ENCODE measurements around the gene FEM1C.
A peak's percentile ranks its signal among the peaks of the same experiment; 100 is the strongest.

FEM1C gene

GRCh38 chr5:115531380-115531779 lies 13.2 kb downstream of the FEM1C start:
- no peaks in the 10 kb centered on the region for H3K27me3 Mint-ChIP-seq
- H3K36me3 Mint-ChIP-seq (ENCODE audit: insufficient read depth) = peaks cover 21% of the 10 kb centered on the region
- ATAC-seq (replicated peaks; ENCODE audit: extremely low read depth, poor library complexity, severe bottlenecking) (no peak), DNase-seq (ENCODE audit: low spot score in 2 of 2) (no peak)
- H3K4me3 Mint-ChIP-seq = peak overlapping the region; percentile 1
- H3K4me1 Mint-ChIP-seq = peaks cover 49% of the 10 kb centered on the region
- H3K9me3 Mint-ChIP-seq = no peaks in the 10 kb centered on the region
- no peak overlapping the region for H3K27ac Mint-ChIP-seq (ENCODE audit: low read depth)

GRCh38 chr5:115530426-115530825 lies 14.1 kb downstream of the FEM1C start:
- H3K27me3 Mint-ChIP-seq = no peaks in the 10 kb centered on the region
- H3K27ac Mint-ChIP-seq (ENCODE audit: low read depth) = no peak overlapping the region

GRCh38 chr5:115526604-115527003 lies 18.0 kb downstream of the FEM1C start:
- Mint-ChIP-seq H3K27me3 (no peaks in the 10 kb centered on the region), H3K27ac (ENCODE audit: low read depth) (no peak overlapping the region), H3K4me3 (no peak overlapping the region), H3K36me3 (ENCODE audit: insufficient read depth) (peaks cover 35% of the 10 kb centered on the region), H3K4me1 (peaks cover 39% of the 10 kb centered on the region), H3K9me3 (no peaks in the 10 kb centered on the region)
- ATAC-seq (replicated peaks; ENCODE audit: extremely low read depth, poor library complexity, severe bottlenecking) (no peak), DNase-seq (ENCODE audit: low spot score in 2 of 2) (no peak)

More at GRCh38 chr5:115530426-115530825, 14.1 kb downstream of the FEM1C start:
- ATAC-seq (replicated peaks; ENCODE audit: extremely low read depth, poor library complexity, severe bottlenecking) (no peak), DNase-seq (ENCODE audit: low spot score in 2 of 2) (no peak)
- Mint-ChIP-seq H3K9me3 (no peaks in the 10 kb centered on the region), H3K36me3 (ENCODE audit: insufficient read depth) (peaks cover 21% of the 10 kb centered on the region), H3K4me1 (peaks cover 42% of the 10 kb centered on the region), H3K4me3 (no peak overlapping the region)

- no peak for DNase-seq (ENCODE audit: low spot score in 2 of 2)
- peaks cover 33% of the 10 kb centered on the region for H3K4me1 Mint-ChIP-seq
- H3K27me3 Mint-ChIP-seq = no peaks in the 10 kb centered on the region
- H3K4me3 Mint-ChIP-seq = no peak overlapping the region
- no peaks in the 10 kb centered on the region for H3K9me3 Mint-ChIP-seq
- no peak overlapping the region for H3K27ac Mint-ChIP-seq (ENCODE audit: low read depth)
- peaks cover 39% of the 10 kb centered on the region for H3K36me3 Mint-ChIP-seq (ENCODE audit: insufficient read depth)
- no peak for ATAC-seq (replicated peaks; ENCODE audit: extremely low read depth, poor library complexity, severe bottlenecking)
Observed at GRCh38 chr5:115524199-115524847, 20.3 kb downstream of the FEM1C start.

- Mint-ChIP-seq H3K4me3 (no peak overlapping the region), H3K9me3 (no peaks in the 10 kb centered on the region), H3K4me1 (peaks cover 21% of the 10 kb centered on the region), H3K27ac (ENCODE audit: low read depth) (peak overlapping the region; percentile 6), H3K36me3 (ENCODE audit: insufficient read depth) (peaks cover 33% of the 10 kb centered on the region), H3K27me3 (no peaks in the 10 kb centered on the region)
- no peak for ATAC-seq (replicated peaks; ENCODE audit: extremely low read depth, poor library complexity, severe bottlenecking)
- no peak for DNase-seq (ENCODE audit: low spot score in 2 of 2)
Observed at GRCh38 chr5:115522832-115523403, 21.7 kb downstream of the FEM1C start.

GRCh38 chr5:115520191-115520590 lies 24.4 kb downstream of the FEM1C start:
- Mint-ChIP-seq H3K27ac (ENCODE audit: low read depth) (no peak overlapping the region), H3K4me3 (no peak overlapping the region), H3K4me1 (peaks cover 17% of the 10 kb centered on the region), H3K27me3 (no peaks in the 10 kb centered on the region), H3K9me3 (no peaks in the 10 kb centered on the region), H3K36me3 (ENCODE audit: insufficient read depth) (peaks cover 27% of the 10 kb centered on the region)
- DNase-seq (ENCODE audit: low spot score in 2 of 2) = no peak
- no peak for ATAC-seq (replicated peaks; ENCODE audit: extremely low read depth, poor library complexity, severe bottlenecking)

- Mint-ChIP-seq H3K4me3 (no peak overlapping the region), H3K27me3 (no peaks in the 10 kb centered on the region), H3K9me3 (peaks cover 8% of the 10 kb centered on the region), H3K36me3 (ENCODE audit: insufficient read depth) (peaks cover 9% of the 10 kb centered on the region), H3K4me1 (no peaks in the 10 kb centered on the region), H3K27ac (ENCODE audit: low read depth) (no peak overlapping the region)
- DNase-seq (ENCODE audit: low spot score in 2 of 2) = no peak
- ATAC-seq (replicated peaks; ENCODE audit: extremely low read depth, poor library complexity, severe bottlenecking) = no peak
Observed at GRCh38 chr5:115516372-115516771, 28.2 kb downstream of the FEM1C start.

- H3K4me1 Mint-ChIP-seq = no peaks in the 10 kb centered on the region
- ATAC-seq (replicated peaks; ENCODE audit: extremely low read depth, poor library complexity, severe bottlenecking) (no peak), DNase-seq (ENCODE audit: low spot score in 2 of 2) (no peak)
- peaks cover 5% of the 10 kb centered on the region for H3K36me3 Mint-ChIP-seq (ENCODE audit: insufficient read depth)
- no peak overlapping the region for H3K27ac Mint-ChIP-seq (ENCODE audit: low read depth)
- no peaks in the 10 kb centered on the region for H3K27me3 Mint-ChIP-seq
- H3K9me3 Mint-ChIP-seq = peaks cover 8% of the 10 kb centered on the region
- H3K4me3 Mint-ChIP-seq = no peak overlapping the region
Observed at GRCh38 chr5:115514220-115514619, 30.4 kb downstream of the FEM1C start.

GRCh38 chr5:115511632-115512031 lies 32.9 kb downstream of the FEM1C start:
- no peak overlapping the region for H3K27ac Mint-ChIP-seq (ENCODE audit: low read depth)
- H3K4me1 Mint-ChIP-seq = no peaks in the 10 kb centered on the region
- H3K4me3 Mint-ChIP-seq = no peak overlapping the region
- no peak for DNase-seq (ENCODE audit: low spot score in 2 of 2)
- H3K36me3 Mint-ChIP-seq (ENCODE audit: insufficient read depth) = peaks cover 3% of the 10 kb centered on the region
- H3K9me3 Mint-ChIP-seq = peaks cover 8% of the 10 kb centered on the region
- no peaks in the 10 kb centered on the region for H3K27me3 Mint-ChIP-seq
- no peak for ATAC-seq (replicated peaks; ENCODE audit: extremely low read depth, poor library complexity, severe bottlenecking)

GRCh38 chr5:115510145-115510645 lies 34.4 kb downstream of the FEM1C start:
- H3K27ac Mint-ChIP-seq (ENCODE audit: low read depth) = no peak overlapping the region
- H3K27me3 Mint-ChIP-seq = no peaks in the 10 kb centered on the region
- peaks cover 3% of the 10 kb centered on the region for H3K36me3 Mint-ChIP-seq (ENCODE audit: insufficient read depth)
- no peak for ATAC-seq (replicated peaks; ENCODE audit: extremely low read depth, poor library complexity, severe bottlenecking)
- H3K4me1 Mint-ChIP-seq = no peaks in the 10 kb centered on the region
- no peak for DNase-seq (ENCODE audit: low spot score in 2 of 2)
- H3K9me3 Mint-ChIP-seq = peaks cover 8% of the 10 kb centered on the region
- no peak overlapping the region for H3K4me3 Mint-ChIP-seq

GRCh38 chr5:115509547-115509946 lies 35.0 kb downstream of the FEM1C start:
- Mint-ChIP-seq H3K4me1 (no peaks in the 10 kb centered on the region), H3K9me3 (peaks cover 8% of the 10 kb centered on the region), H3K36me3 (ENCODE audit: insufficient read depth) (peaks cover 3% of the 10 kb centered on the region), H3K27ac (ENCODE audit: low read depth) (no peak overlapping the region), H3K27me3 (no peaks in the 10 kb centered on the region), H3K4me3 (no peak overlapping the region)
- ATAC-seq (replicated peaks; ENCODE audit: extremely low read depth, poor library complexity, severe bottlenecking) (no peak), DNase-seq (ENCODE audit: low spot score in 2 of 2) (no peak)

- Mint-ChIP-seq H3K27me3 (no peaks in the 10 kb centered on the region), H3K4me3 (no peak overlapping the region), H3K36me3 (ENCODE audit: insufficient read depth) (no peaks in the 10 kb centered on the region), H3K27ac (ENCODE audit: low read depth) (no peak overlapping the region), H3K4me1 (no peaks in the 10 kb centered on the region), H3K9me3 (peaks cover 5% of the 10 kb centered on the region)
- no peak for ATAC-seq (replicated peaks; ENCODE audit: extremely low read depth, poor library complexity, severe bottlenecking)
- DNase-seq (ENCODE audit: low spot score in 2 of 2) = no peak
Observed at GRCh38 chr5:115507681-115508080, 36.9 kb downstream of the FEM1C start.

- no peaks in the 10 kb centered on the region for H3K9me3 Mint-ChIP-seq
- H3K4me1 Mint-ChIP-seq = no peaks in the 10 kb centered on the region
- no peak overlapping the region for H3K27ac Mint-ChIP-seq (ENCODE audit: low read depth)
- DNase-seq (ENCODE audit: low spot score in 2 of 2) (no peak), ATAC-seq (replicated peaks; ENCODE audit: extremely low read depth, poor library complexity, severe bottlenecking) (no peak)
- no peaks in the 10 kb centered on the region for H3K36me3 Mint-ChIP-seq (ENCODE audit: insufficient read depth)
- no peak overlapping the region for H3K4me3 Mint-ChIP-seq
- H3K27me3 Mint-ChIP-seq = no peaks in the 10 kb centered on the region
Observed at GRCh38 chr5:115503420-115503819, 41.2 kb downstream of the FEM1C start.
